GDM1 (cell line): ENCODE data around the gene TEX55.
"Not testable (repeated sequence)": the region's sequence is repeated elsewhere in the genome, so short reads cannot be mapped to it uniquely, and the experiment has no call there.

ENCODE experiments used
- DNase-seq: peaks from one replicate; lab custom pipeline; 2025; lab: John Stamatoyannopoulos, UW

TEX55 gene

DNA sequence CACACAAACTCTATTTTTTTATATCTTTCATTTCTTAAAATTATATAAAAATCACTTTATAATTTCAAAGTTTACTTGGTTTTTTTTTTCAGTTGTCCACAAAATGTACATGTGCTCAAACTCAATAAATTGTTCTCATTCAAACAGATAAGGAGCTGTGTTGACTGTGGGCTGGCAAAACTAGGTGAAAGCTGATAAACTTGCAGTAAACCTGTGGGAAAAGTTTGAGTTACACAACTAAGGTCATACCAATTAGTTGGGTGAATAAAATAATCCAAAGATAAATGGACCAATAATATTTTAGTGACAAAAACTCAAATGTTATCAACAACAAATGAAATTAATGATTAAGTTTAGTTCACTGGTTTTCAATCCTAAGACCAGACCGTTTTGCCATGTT is 14.8 kb downstream of the TEX55 start:
- no peak for DNase-seq

DNA sequence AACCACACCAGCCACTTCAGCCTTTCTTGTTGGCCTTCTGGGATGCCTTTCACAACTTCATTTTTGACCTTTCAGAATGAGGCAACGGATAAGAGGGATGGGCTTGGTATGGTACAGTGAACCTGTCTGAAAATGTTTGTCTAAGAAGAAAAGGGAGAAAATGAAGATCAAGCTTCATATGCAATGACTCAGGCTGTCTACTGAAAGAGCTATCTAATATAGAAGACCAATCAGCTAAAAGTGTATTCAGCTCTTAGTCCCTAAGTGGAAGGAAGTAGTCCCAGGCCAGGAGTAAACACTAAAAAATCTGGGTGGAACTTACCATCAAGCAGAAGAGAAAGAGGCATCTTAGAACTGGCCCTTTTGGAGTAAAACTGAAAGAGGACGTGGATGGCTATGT is 15.3 kb downstream of the TEX55 start:
- no peak for DNase-seq

DNA sequence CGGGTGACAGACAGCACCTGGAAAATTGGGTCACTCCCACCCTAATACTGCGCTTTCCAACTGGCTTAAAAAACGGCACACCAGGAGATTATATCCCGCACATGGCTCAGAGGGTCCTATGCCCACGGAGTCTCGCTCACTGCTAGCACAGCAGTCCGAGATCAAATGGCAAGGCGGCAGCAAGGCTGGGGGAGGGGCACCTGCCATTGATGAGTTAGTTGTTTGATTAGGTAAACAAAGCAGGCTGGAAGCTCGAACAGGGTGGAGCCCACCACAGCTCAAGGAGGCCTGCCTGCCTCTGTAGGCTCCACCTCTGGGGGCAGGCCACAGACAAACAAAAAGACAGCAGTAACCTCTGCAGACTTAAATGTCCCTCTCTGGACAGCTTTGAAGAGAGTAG is 18.8 kb downstream of the TEX55 start:
- DNase-seq: not testable (repeated sequence)

DNA sequence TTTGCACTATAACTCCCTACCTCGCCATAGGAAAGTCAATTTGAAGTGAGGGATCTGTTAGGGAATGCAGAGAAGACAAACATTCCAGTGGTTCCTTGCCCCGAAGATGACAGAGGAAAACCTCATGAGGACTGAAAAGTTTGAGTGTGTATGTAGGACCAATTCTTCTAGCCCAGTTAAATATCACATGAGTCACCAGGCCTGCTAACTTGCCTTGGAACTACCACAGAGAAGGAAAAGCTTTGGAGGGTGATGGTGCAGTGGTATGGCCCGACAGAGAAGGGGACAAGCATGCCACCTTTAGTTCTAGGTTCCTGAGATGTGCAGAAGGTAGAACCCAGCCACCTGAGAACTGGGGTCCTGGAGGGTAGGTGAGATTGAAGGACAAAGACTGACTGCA is 24.9 kb downstream of the TEX55 start:
- no peak for DNase-seq

DNA sequence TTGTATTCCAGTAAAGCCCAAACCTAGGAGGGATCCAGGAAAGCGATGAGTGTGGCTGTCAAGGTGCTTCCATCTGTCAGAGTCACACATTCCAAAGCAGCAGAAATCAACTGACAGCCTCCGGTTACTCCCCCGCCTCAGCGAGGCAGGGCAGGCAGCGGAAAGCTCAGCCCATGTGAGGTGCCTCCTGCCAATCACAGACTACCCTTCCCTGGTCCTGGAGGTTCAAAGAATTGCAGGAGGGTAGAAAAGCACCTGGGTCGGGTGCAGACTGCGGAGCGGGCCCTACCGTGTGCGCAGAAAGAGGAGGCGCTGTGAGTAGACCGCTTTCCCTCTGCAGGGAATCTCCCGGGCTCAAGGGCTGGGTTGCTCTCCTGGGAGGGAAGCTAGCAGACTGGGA is 27.4 kb downstream of the TEX55 start, which contains the start of gene UPK1B:
TSS of gene UPK1B (plus strand) at position 274 of the 400 bp plus-strand sequence. CDS start 13,144 bp downstream, outside the sequence.
- no peak for DNase-seq

DNA sequence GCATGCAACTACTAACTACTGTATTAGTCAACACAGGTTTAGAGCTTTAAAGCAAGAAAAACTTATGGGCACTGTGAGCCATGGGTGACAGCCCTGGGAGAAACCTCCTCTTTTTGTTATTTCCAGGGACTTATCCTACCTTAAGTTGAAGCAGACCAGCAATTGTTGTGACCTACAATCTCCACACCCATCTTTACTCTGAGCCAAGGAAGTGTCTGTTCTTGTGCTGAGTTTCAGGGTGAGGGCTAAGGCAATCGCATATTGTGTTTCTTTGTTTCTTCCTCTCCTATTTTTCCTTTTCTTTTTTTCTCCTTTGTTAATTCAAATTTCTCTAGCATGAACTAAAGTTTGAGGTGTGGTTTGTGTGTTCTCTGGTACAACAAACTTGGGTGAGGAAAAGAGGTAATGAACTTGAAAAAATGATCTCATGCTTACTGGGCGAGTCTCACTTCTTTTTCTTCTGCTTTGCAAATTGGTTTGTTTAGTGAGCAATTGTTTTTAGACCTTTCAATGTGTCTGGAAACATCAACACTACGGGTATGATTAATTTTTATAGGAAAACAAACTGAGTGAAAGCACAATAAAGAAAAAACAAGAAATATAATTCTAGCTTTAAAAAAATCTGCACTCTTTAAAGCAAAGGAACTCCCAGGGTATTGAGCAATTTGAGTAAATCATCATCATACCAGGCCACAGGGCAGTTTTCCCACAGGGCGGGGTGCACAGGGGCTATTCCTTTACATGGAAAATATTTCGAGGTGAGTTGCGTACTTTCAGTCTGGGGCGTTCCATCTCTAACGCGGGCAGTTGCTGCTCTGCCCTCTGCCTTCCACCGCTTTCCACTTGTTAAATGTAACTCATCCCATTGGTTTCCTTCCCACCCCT is 30.1 kb downstream of the TEX55 start:
- DNase-seq: no peak

DNA sequence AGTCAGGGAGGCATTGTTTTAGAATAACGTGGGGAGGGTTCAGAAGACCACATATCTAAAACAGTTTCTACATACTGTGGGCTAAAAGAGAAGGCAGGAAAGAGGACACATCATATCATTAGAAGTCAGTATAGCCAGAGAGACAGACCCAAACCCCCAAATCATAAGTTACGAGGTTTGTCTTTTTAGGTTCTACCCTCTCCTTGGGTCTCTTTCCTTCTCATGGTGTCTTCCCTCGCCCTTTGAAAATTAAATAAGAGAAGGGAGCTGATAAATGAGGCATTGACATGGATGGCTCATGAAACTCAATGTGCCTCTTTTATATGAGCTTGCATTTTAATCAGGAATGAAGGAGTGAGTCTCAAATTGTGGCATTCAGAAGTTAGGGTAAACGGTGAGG is 30.8 kb downstream of the TEX55 start:
- no peak for DNase-seq

DNA sequence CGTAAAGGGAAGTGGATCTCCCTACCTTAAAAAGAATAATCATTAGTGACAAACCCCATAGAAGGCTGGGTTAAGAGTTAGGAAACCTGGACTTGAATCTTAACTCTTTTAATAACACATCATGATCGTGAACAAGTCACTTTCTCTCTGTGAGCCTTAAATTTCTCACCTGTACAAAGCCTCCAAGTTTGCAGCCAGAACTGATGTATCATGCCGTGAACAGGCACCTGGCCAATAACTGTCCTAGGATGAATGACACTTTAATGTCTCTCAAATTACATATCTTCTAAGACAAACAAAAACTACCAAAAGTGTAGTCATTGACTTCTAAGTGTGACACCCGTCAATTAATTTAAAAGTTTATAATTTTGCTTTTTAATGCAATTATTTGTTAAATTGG is 31.4 kb downstream of the TEX55 start:
- no peak for DNase-seq

DNA sequence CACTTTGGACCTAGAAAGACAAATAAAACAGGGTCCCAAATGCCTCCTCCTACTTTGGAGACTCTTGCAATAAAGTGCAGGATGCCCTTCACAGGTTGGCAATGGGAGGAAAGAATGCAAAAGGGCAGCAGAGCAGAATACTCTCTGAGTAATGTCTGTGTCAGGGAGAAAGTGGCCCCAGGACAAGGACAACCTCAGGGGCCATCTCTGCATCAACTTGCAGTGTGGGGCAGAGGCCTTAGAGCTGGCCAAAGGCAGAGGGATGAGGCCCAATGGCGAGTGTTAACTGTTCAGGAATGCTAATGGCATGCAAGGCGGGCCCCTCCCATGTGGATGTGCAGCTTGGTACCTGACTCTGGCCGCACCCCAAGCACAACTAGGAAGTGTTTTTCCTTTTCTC is 35.8 kb downstream of the TEX55 start:
- DNase-seq: no peak

DNA sequence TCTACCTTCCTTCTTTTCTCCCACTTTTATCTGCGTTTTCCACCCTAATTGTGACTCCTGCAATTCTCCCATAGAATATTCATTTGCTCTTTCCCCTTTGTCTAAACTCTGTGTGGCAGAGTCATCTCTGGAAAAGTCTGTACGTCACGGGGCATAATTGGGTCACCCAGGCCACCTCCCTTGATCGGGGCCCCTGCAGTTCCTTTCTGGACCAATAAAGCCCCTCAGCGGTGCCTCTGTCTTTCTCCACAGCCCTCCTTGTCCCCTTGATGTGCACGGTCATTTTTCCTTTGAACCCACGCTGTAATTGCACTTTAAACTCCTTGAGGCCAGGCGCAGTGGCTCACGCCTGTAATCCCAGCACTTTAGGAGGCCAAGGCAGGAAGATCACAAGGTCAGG is 38.1 kb downstream of the TEX55 start:
- no peak for DNase-seq

DNA sequence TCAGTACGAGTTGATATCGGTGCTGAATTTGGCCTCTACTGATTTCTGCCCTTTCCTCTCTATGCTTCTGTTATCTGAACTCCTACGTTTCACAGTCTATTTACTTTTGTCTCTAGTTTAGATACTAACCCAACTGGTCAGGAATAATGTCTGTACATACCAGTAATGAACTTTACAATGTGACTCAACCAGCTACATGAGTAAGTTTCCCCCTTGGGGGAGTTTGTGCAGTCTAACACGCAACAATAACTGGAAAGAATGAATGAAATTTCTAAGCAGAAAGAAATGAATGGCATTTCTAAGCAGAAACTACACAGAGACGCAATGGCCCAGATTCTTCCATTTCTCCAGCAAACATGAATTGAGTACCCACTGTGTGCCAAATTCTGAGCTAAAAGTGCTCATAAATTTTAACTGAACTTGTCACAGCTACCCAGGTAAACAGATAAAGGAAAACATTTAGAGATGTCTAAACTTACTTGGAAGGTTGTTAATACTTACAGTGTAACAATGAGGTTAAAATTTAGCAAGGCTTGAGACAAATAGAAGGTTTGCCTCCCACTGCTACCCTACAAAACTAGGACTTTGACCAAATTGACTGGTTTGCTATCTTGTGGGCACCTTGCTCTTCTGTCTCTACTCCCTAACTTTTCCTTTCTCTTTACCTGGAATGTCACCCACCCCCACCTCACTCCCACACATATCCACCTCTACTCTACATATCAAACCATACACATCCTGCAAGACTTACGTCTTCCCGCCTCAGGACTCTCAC is 39.0 kb downstream of the TEX55 start:
- DNase-seq: no peak

DNA sequence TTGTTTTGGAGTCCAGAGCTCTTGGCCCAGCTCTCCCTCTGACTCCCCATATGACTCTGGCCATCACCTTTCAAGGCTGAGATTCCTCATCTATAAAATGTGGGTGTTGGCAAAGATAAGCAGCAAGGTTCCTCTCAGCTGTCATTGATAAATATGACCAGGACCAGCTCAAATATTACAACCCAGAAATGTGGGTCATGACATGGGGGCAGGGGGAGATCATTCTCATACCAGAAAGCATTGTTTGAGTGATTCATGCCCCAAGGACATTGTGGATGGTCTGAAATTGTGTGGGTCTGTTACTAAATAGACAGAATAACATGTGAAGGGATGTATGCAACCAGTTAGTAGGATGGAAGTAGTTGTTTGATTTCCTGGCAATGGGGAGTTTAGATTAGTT is 41.3 kb downstream of the TEX55 start:
- DNase-seq: no peak

DNA sequence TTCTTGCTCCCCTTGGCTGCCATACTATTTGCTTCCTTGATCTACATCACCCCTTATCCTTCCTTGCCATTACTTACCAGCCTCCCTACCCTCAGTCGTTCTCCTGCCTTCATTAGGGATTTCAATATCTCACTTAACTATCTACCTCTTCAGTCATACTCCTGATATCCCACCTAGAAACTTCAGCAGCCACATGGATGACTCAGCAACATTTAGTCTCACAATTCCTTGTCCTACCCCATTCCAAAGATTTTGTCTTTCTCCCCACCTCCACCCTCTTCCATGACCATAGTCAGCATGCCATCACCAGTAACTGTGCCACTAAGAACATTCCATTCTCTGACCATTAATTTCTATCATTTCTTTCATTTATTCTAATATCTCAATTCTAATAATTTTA is 45.8 kb downstream of the TEX55 start:
- DNase-seq: no peak

DNA sequence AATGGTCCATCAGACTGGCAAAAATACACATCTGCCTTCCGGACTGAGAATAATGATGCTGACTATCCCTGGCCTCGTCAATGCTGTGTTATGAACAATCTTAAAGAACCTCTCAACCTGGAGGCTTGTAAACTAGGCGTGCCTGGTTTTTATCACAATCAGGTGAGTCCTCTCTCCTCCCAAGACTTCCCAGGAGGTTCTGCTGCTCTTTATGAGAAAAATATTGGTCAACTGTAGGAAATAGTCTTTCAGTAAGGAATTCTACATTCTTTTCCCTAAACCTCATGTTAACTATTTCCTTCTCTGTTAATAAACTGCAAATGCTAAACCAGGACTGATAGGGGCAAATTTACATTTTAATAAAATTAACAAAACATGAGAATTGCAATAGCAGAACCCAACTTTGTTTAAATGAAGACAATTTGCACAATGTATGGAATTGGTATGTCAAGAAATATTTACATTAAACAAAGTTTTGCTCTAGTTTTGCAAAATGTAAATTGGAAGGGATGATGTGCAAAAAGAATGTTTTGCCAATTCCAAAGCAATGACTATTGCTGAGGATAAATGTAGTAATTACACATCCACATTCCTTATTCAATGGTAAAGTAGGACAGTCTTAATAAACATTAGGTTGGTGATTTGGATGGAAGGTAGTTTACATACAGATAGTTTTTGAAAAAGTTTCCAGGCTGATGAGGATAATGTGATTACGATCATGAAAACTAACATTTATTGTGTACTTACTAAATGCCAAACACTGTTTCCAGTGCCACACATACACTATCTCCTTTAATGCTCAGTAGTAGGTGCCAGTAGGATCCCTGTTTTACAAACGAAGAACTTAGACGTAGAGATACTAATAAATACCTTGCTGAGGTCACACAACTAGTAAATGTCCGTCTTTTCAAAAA is 48.5 kb downstream of the TEX55 start:
- no peak for DNase-seq

DNA sequence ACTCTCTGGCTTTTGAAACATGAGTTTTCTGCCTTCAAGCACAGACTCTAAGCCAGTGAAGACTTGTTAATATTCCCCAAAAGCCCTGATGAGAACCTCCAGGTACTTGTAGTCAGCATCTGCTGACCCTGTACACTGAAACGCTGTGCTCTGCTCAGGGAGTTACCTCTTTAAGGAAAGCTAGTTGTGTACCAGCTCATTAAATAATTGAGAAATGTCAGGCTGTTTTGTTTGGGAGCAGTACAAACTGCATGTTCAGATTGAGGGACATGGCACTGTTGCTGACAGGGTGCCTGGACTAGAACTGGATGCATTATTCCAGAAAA is 49.1 kb downstream of the TEX55 start:
- DNase-seq: no peak

DNA sequence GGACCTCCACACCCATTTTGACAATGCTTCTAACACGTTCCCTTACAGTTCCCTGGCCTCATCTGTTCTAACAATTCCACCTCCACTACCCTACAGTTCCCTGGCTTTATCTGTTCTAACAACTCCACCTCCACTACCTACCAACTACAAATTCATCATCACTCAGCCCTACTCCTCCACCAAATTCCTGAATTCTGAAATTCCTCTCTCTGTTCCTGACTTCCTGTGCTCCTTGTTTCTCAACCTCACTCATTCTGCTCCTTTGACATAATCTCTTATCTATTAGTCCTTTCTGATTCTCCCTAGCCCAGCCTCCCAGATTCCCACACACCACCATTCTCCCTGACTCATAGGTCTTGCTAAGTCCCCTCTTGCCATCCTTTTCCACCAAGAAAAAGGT is 49.9 kb downstream of the TEX55 start:
- no peak for DNase-seq
